HepG2 (cell line): ENCODE measurements around the gene STK32C. TPM values are rescaled to one million over a fixed set of nuclear protein-coding genes. Genes with fewer than 3 reads are reported as not detected.

Source experiments
- GFI1 ChIP-seq: sonication (generic); formaldehyde crosslinking; IDR thresholded peaks from 2 replicates; pipeline ENCODE4 v1.5.0; 2020; ENCODE audit warnings: missing genetic modification reagents, mild to moderate bottlenecking, borderline replicate concordance
- MIXL1 ChIP-seq: IDR thresholded peaks from 2 replicates; pipeline ENCODE4 v1.6.1; 2016
- MTERF4 ChIP-seq: sonication (generic); formaldehyde crosslinking; IDR thresholded peaks from 2 replicates; pipeline ENCODE4 v1.8.0; 2023; ENCODE audit warnings: mild to moderate bottlenecking, missing genetic modification reagents
- PCBP2 ChIP-seq: fragments of 200-400 bp; formaldehyde crosslinking; optimal IDR thresholded peaks from 2 replicates; pipeline ENCODE3; 2018; ENCODE audit warnings: low read length, low read depth; ENCODE audit not compliant: poor library complexity, severe bottlenecking
- POGZ ChIP-seq: sonication (generic); formaldehyde crosslinking; IDR thresholded peaks from 2 replicates; pipeline ENCODE4 v1.4.0; 2020; ENCODE audit warnings: mild to moderate bottlenecking, missing genetic modification reagents
- PRPF4 ChIP-seq: fragments of 200-400 bp; formaldehyde crosslinking; IDR thresholded peaks from 2 replicates; pipeline ENCODE4 v1.6.1; 2016; ENCODE audit warnings: low read length, low read depth; ENCODE audit not compliant: poor library complexity, severe bottlenecking
- RXRB ChIP-seq: IDR thresholded peaks from 2 replicates; pipeline ENCODE4 v1.6.1; 2016; ENCODE audit warnings: borderline replicate concordance, missing genetic modification reagents, missing compliant biosample characterization
- SNAPC4 ChIP-seq: sonication (generic); formaldehyde crosslinking; IDR thresholded peaks from 2 replicates; pipeline ENCODE4 v1.4.0; 2020; ENCODE audit warnings: mild to moderate bottlenecking, missing genetic modification reagents
- U2AF1 ChIP-seq: fragments of 200-400 bp; formaldehyde crosslinking; optimal IDR thresholded peaks from 2 replicates; pipeline ENCODE3; 2017; ENCODE audit warnings: mild to moderate bottlenecking, low read depth, low read length
- ZFP37 ChIP-seq: sonication (generic); formaldehyde crosslinking; IDR thresholded peaks from 2 replicates; pipeline ENCODE4 v1.4.0; 2020; ENCODE audit warnings: missing genetic modification reagents, borderline replicate concordance
- ZMYM2 ChIP-seq: sonication (generic); formaldehyde crosslinking; IDR thresholded peaks from 2 replicates; pipeline ENCODE4 v1.8.0; 2022; ENCODE audit warnings: mild to moderate bottlenecking, missing genetic modification reagents
- ZNF138 ChIP-seq: sonication (generic); formaldehyde crosslinking; IDR thresholded peaks from 2 replicates; pipeline ENCODE4 v1.5.0; 2020; ENCODE audit warnings: mild to moderate bottlenecking, low read depth, missing genetic modification reagents
- ZNF318 ChIP-seq: sonication (generic); formaldehyde crosslinking; IDR thresholded peaks from 2 replicates; pipeline ENCODE4 v1.4.0; 2020; ENCODE audit warnings: mild to moderate bottlenecking, missing genetic modification reagents
- ZNF569 ChIP-seq: sonication (generic); formaldehyde crosslinking; IDR thresholded peaks from 2 replicates; pipeline ENCODE4 v1.5.0; 2020; ENCODE audit warnings: mild to moderate bottlenecking, missing genetic modification reagents, moderate library complexity, borderline replicate concordance
- ZSCAN9 ChIP-seq: IDR thresholded peaks from 2 replicates; pipeline ENCODE4 v1.6.1; 2016; ENCODE audit warnings: borderline replicate concordance
- polyA plus RNA-seq, 8 experiments: library from polyadenylated mRNA; depleted of rRNA in 3 of 8; stranded (reverse) in 7 of 8; unstranded in 1 of 8; fragments of >200 nt; fragmentation: Illumina TruSeq in 4 of 8; extraction: Trizol in 4 of 8; gene quantifications; 2 replicates each; pipeline versions ENCODE4 v1.2.1 to v1.2.3, GENCODE V29; 2011 to 2016; ENCODE audit warnings: low read depth in 4 of 8, missing spikeins in 1 of 8, mixed read lengths in 1 of 8; ENCODE audit not compliant: insufficient read depth in 1 of 8
- total RNA-seq, 5 experiments: library from RNA; depleted of rRNA; stranded (reverse); fragments of >200 nt; fragmentation: Illumina TruSeq; extraction: Trizol; gene quantifications; 2 replicates each; pipeline ENCODE4 v1.2.3, GENCODE V29; 2016; ENCODE audit warnings: low read depth in 1 of 5

Gene STK32C
- total and polyA plus RNA-seq, 2 of the 13 experiments (the other 11 are each of a cell fraction or from before 2014, with no cell fraction given), result 10.9 to 19.4 TPM

GRCh38 chr10:132306864-132307751, 642 bp downstream of the STK32C start (continued):
- TF ChIP-seq PRPF4 (no peak), ZFP37 (CRISPR knock-in tag) (no peak), MTERF4 (CRISPR knock-in tag) (no peak), MIXL1 (no peak), ZNF569 (CRISPR knock-in tag) (no peak), PCBP2 (no peak), SNAPC4 (no peak), ZNF318 (CRISPR knock-in tag) (no peak), ZSCAN9 (CRISPR knock-in tag) (no peak), POGZ (CRISPR knock-in tag) (no peak), ZNF138 (CRISPR knock-in tag) (no peak), RXRB (CRISPR knock-in tag) (no peak), GFI1 (CRISPR knock-in tag) (no peak), ZMYM2 (no peak), U2AF1 (no peak)
